Fibroblast of lung (primary cell): ENCODE results near the gene FLRT2. TPM values are rescaled to one million over a fixed set of nuclear protein-coding genes. Genes with fewer than 3 reads are reported as not detected.

ENCODE experiments used
- DNase-seq, 2 donors: peaks; one replicate each; pipeline versions ENCODE4 v3.0.0 to v3.0.0-alpha.2; 2010; ENCODE audit warnings: low read depth in 2 of 2
- H2AFZ ChIP-seq: 2 replicates; pipeline ENCODE4 v1.5.1; 2012; ENCODE audit warnings: low read length, control low read depth, inconsistent platforms
- H3K27ac ChIP-seq: 2 replicates; pipeline ENCODE4 v1.5.1; 2011; ENCODE audit warnings: low read length, control low read depth; ENCODE audit not compliant: insufficient read depth
- H3K27me3 ChIP-seq: 2 replicates; pipeline ENCODE4 v1.5.1; 2011; ENCODE audit warnings: mild to moderate bottlenecking, low read length; ENCODE audit not compliant: control insufficient read depth, insufficient read depth
- H3K36me3 ChIP-seq: 2 replicates; pipeline ENCODE4 v1.5.1; 2011; ENCODE audit warnings: low read length; ENCODE audit not compliant: control insufficient read depth, insufficient read depth
- H3K4me1 ChIP-seq: 2 replicates; pipeline ENCODE4 v1.5.1; 2011; ENCODE audit warnings: low read length; ENCODE audit not compliant: control insufficient read depth, insufficient read depth; ENCODE audit errors: extremely low read depth
- H3K4me2 ChIP-seq: 2 replicates; pipeline ENCODE4 v1.5.1; 2011; ENCODE audit warnings: low read length, control low read depth; ENCODE audit not compliant: insufficient read depth; ENCODE audit errors: extremely low read depth
- H3K4me3 ChIP-seq, 4 experiments: fragments of 200-600 bp in 1 of 4; sonication (generic) in 1 of 4; replicated peaks in 1 of 4; 2 replicates each; pipeline ENCODE4 v1.5.1; 2011 to 2016; ENCODE audit warnings: low read length in 4 of 4, low read depth in 3 of 4, mild to moderate bottlenecking in 3 of 4, control low read depth in 2 of 4, inconsistent platforms in 1 of 4, mixed read lengths in 1 of 4; ENCODE audit not compliant: insufficient read depth in 1 of 4; ENCODE audit errors: control extremely low read depth in 1 of 4
- H3K79me2 ChIP-seq: 2 replicates; pipeline ENCODE4 v1.5.1; 2012; ENCODE audit warnings: mild to moderate bottlenecking, low read length, inconsistent platforms; ENCODE audit not compliant: control insufficient read depth, insufficient read depth
- H3K9ac ChIP-seq: 2 replicates; pipeline ENCODE4 v1.5.1; 2011; ENCODE audit warnings: mild to moderate bottlenecking, low read length, control low read depth; ENCODE audit not compliant: insufficient read depth
- H3K9me3 ChIP-seq: 2 replicates; pipeline ENCODE4 v1.5.1; 2012; ENCODE audit warnings: low read depth, low read length; ENCODE audit not compliant: control insufficient read depth, insufficient read depth
- H4K20me1 ChIP-seq: 2 replicates; pipeline ENCODE4 v1.5.1; 2011; ENCODE audit warnings: low read length; ENCODE audit not compliant: control insufficient read depth, insufficient read depth; ENCODE audit errors: extremely low read depth
- EZH2 ChIP-seq: IDR thresholded peaks from 2 replicates; pipeline ENCODE4 v1.5.1; 2012; ENCODE audit warnings: low read length, control low read depth, mild to moderate bottlenecking; ENCODE audit errors: missing control alignments
- polyA plus RNA-seq, 2 donors: library from polyadenylated mRNA; depleted of rRNA in 1 of 2; stranded (reverse) in 1 of 2; unstranded in 1 of 2; fragments of >200 nt; gene quantifications; 2 replicates each; pipeline ENCODE4 v1.2.1, GENCODE V29; 2011 to 2012; ENCODE audit warnings: missing spikeins in 1 of 2
- total RNA-seq: library from RNA; depleted of rRNA; stranded (reverse); fragments of >200 nt; gene quantifications from 2 replicates; pipeline ENCODE4 v1.2.1, GENCODE V29; 2014
- TF ChIP-seq, protein P1 (sequence below), 2 donors: IDR thresholded peaks in 1 of 2; conservative IDR thresholded peaks in 1 of 2; 1 replicate in 1 of 2; 2 replicates in 1 of 2; pipeline ENCODE4 v1.5.1; 2011 to 2012; ENCODE audit warnings: low read length in 2 of 2, control low read depth in 1 of 2, inconsistent platforms in 1 of 2, low read depth in 1 of 2, mild to moderate bottlenecking in 1 of 2

Gene FLRT2
- total and polyA plus RNA-seq, 2 donors (not counting 1 experiment from before 2014, with no cell fraction given): 4.6 to 14.5 TPM

DNA sequence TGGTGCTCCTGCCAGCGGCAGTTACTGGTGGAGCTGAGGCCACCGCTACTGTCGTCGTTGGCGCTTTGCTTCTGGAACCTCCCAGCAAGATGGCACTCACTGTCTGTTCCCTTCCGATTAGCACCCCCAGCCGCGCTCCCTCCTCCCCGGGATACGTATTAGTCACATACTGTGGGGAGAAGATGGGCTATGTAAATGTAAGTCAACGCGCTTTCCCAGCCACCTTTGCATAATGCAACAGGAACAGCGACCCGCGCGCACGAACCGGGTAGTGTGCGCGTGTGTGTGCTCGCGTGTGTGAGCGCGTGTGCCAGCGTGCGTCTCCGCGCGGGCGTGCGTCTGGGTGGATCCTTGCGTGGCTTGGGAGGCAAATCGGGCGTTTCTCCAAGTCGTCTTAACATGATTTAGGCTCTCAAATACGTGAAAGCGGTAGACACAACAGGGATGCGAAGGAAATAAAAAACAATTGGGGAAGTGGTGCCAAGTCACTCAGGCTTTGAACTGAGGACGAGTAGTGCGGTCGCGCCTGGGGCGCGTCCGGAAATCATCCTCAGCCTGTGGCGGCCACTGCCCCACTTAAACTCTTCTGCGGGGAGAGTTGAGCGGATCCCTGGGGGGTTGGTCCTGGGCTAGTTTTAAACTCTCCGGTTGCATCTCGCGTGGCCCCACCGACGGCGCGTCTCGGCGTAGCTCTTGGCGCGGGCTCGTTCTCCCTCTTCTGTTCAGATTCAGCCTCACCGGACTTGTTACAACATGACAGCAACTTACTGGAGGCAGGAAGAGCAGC, 1.8 kb downstream of the FLRT2 start:
- H3K9ac ChIP-seq: peak overlapping the region; percentile 34
- no peaks in the 10 kb centered on the region for H3K9me3 ChIP-seq
- H4K20me1 ChIP-seq: no peaks in the 10 kb centered on the region
- no peaks in the 10 kb centered on the region for H3K36me3 ChIP-seq
- TF ChIP-seq, protein P1, sequence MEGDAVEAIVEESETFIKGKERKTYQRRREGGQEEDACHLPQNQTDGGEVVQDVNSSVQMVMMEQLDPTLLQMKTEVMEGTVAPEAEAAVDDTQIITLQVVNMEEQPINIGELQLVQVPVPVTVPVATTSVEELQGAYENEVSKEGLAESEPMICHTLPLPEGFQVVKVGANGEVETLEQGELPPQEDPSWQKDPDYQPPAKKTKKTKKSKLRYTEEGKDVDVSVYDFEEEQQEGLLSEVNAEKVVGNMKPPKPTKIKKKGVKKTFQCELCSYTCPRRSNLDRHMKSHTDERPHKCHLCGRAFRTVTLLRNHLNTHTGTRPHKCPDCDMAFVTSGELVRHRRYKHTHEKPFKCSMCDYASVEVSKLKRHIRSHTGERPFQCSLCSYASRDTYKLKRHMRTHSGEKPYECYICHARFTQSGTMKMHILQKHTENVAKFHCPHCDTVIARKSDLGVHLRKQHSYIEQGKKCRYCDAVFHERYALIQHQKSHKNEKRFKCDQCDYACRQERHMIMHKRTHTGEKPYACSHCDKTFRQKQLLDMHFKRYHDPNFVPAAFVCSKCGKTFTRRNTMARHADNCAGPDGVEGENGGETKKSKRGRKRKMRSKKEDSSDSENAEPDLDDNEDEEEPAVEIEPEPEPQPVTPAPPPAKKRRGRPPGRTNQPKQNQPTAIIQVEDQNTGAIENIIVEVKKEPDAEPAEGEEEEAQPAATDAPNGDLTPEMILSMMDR (conservative IDR thresholded peaks at IDR 0.05 in 1 of 2, IDR thresholded peaks at IDR 0.05 in 1 of 2; ENCODE audit: low read depth in 1 of 2, low read length in 2 of 2): peak; percentile 37 to 43
- TF ChIP-seq EZH2: no peak
- H3K4me1 ChIP-seq: peaks cover 9% of the 10 kb centered on the region
- H3K27me3 ChIP-seq: no peaks in the 10 kb centered on the region
- DNase-seq: peak; percentile 73 to 86
- H3K4me3 ChIP-seq: peak overlapping the region; percentile 67 to 85 (median 76)
- H2AFZ ChIP-seq: peak overlapping the region; percentile 80
- H3K4me2 ChIP-seq: peak overlapping the region; percentile 98
- H3K27ac ChIP-seq: peak overlapping the region; percentile 52
- H3K79me2 ChIP-seq: peaks cover 7% of the 10 kb centered on the region

- peaks cover 5% of the 10 kb centered on the region for H3K4me1 ChIP-seq
- no peaks in the 10 kb centered on the region for H4K20me1 ChIP-seq
- H3K79me2 ChIP-seq: peaks cover 8% of the 10 kb centered on the region
Observed at GRCh38 chr14:85532374-85533022, 2.6 kb downstream of the FLRT2 start.

More at GRCh38 chr14:85532374-85533022, 2.6 kb downstream of the FLRT2 start:
- peak overlapping the region; percentile 67 to 85 (median 76) for H3K4me3 ChIP-seq
- peak overlapping the region; percentile 26 for H3K9ac ChIP-seq
- peak overlapping the region; percentile 52 for H3K27ac ChIP-seq
- no peaks in the 10 kb centered on the region for H3K27me3 ChIP-seq
- H2AFZ ChIP-seq: peak overlapping the region; percentile 80
- no peaks in the 10 kb centered on the region for H3K9me3 ChIP-seq
- peak overlapping the region; percentile 98 for H3K4me2 ChIP-seq
- H3K36me3 ChIP-seq: no peaks in the 10 kb centered on the region
- TF ChIP-seq EZH2: no peak
- TF ChIP-seq, protein P1 (conservative IDR thresholded peaks at IDR 0.05 in 1 of 2, IDR thresholded peaks at IDR 0.05 in 1 of 2; ENCODE audit: low read depth in 1 of 2, low read length in 2 of 2): no peak
- DNase-seq: no peak
